ENCODE measurements around the gene NKX6-2.

Gene NKX6-2

GRCh38 chr10:132785723-132786475, at the start of gene NKX6-2:
Gene NKX6-2, minus strand, starts transcription at chr10:132786147. Its CDS starts 199 bp downstream, at chr10:132785948.
- no peak within 1 kb of the TSS for H3K4me3 ChIP-seq (ENCODE audit: low read depth, low read length)
- TF ChIP-seq CTCF (IDR thresholded peaks at IDR 0.05; ENCODE audit: low read depth, low read length) = no peak
- TF ChIP-seq MYC (IDR thresholded peaks at IDR 0.05; ENCODE audit: low read depth, low read length) = no peak
- TF ChIP-seq POLR2A (IDR thresholded peaks at IDR 0.05; ENCODE audit: extremely low read depth, insufficient read length) = no peak
- TF ChIP-seq MAX (IDR thresholded peaks at IDR 0.05; ENCODE audit: low read depth, low read length) = no peak
- DNase-seq (ENCODE audit: low read depth) = no peak

- no peak overlapping the region for H3K4me3 ChIP-seq (ENCODE audit: low read depth, low read length)
- DNase-seq (ENCODE audit: low read depth) = no peak
- TF ChIP-seq POLR2A (IDR thresholded peaks at IDR 0.05; ENCODE audit: extremely low read depth, insufficient read length) = no peak
- no peak for TF ChIP-seq CTCF (IDR thresholded peaks at IDR 0.05; ENCODE audit: low read depth, low read length)
- TF ChIP-seq MYC (IDR thresholded peaks at IDR 0.05; ENCODE audit: low read depth, low read length) = no peak
- TF ChIP-seq MAX (IDR thresholded peaks at IDR 0.05; ENCODE audit: low read depth, low read length) = no peak
Measured at GRCh38 chr10:132834891-132835847, 49.2 kb upstream of the NKX6-2 start.

- no peak for TF ChIP-seq CTCF (IDR thresholded peaks at IDR 0.05; ENCODE audit: low read depth, low read length)
- no peak for TF ChIP-seq MAX (IDR thresholded peaks at IDR 0.05; ENCODE audit: low read depth, low read length)
- no peak for TF ChIP-seq MYC (IDR thresholded peaks at IDR 0.05; ENCODE audit: low read depth, low read length)
- TF ChIP-seq POLR2A (IDR thresholded peaks at IDR 0.05; ENCODE audit: extremely low read depth, insufficient read length) = no peak
- no peak for DNase-seq (ENCODE audit: low read depth)
- H3K4me3 ChIP-seq (ENCODE audit: low read depth, low read length) = no peak overlapping the region
Measured at GRCh38 chr10:132834311-132834761, 48.4 kb upstream of the NKX6-2 start.

GRCh38 chr10:132833421-132834111, 47.6 kb upstream of the NKX6-2 start:
- DNase-seq (ENCODE audit: low read depth) = no peak
- no peak overlapping the region for H3K4me3 ChIP-seq (ENCODE audit: low read depth, low read length)
- TF ChIP-seq CTCF (IDR thresholded peaks at IDR 0.05; ENCODE audit: low read depth, low read length) (no peak), POLR2A (IDR thresholded peaks at IDR 0.05; ENCODE audit: extremely low read depth, insufficient read length) (no peak), MAX (IDR thresholded peaks at IDR 0.05; ENCODE audit: low read depth, low read length) (no peak), MYC (IDR thresholded peaks at IDR 0.05; ENCODE audit: low read depth, low read length) (no peak)

GRCh38 chr10:132832186-132832969, 46.4 kb upstream of the NKX6-2 start:
- TF ChIP-seq MYC (IDR thresholded peaks at IDR 0.05; ENCODE audit: low read depth, low read length) = no peak
- TF ChIP-seq POLR2A (IDR thresholded peaks at IDR 0.05; ENCODE audit: extremely low read depth, insufficient read length) = no peak
- no peak for TF ChIP-seq CTCF (IDR thresholded peaks at IDR 0.05; ENCODE audit: low read depth, low read length)
- no peak for TF ChIP-seq MAX (IDR thresholded peaks at IDR 0.05; ENCODE audit: low read depth, low read length)
- no peak for DNase-seq (ENCODE audit: low read depth)

More at GRCh38 chr10:132832186-132832969, 46.4 kb upstream of the NKX6-2 start:
- H3K4me3 ChIP-seq (ENCODE audit: low read depth, low read length) = no peak overlapping the region
